AG08395 (cell line): ENCODE data around the gene TRMT61A.
"Not testable (repeated sequence)": the region's sequence is repeated elsewhere in the genome, so short reads cannot be mapped to it uniquely, and the experiment has no call there.

Source experiments
- DNase-seq: peaks from one replicate; pipeline ENCODE4 v3.0.0; 2012; ENCODE audit warnings: mixed read lengths, low spot score

TRMT61A gene

DNA sequence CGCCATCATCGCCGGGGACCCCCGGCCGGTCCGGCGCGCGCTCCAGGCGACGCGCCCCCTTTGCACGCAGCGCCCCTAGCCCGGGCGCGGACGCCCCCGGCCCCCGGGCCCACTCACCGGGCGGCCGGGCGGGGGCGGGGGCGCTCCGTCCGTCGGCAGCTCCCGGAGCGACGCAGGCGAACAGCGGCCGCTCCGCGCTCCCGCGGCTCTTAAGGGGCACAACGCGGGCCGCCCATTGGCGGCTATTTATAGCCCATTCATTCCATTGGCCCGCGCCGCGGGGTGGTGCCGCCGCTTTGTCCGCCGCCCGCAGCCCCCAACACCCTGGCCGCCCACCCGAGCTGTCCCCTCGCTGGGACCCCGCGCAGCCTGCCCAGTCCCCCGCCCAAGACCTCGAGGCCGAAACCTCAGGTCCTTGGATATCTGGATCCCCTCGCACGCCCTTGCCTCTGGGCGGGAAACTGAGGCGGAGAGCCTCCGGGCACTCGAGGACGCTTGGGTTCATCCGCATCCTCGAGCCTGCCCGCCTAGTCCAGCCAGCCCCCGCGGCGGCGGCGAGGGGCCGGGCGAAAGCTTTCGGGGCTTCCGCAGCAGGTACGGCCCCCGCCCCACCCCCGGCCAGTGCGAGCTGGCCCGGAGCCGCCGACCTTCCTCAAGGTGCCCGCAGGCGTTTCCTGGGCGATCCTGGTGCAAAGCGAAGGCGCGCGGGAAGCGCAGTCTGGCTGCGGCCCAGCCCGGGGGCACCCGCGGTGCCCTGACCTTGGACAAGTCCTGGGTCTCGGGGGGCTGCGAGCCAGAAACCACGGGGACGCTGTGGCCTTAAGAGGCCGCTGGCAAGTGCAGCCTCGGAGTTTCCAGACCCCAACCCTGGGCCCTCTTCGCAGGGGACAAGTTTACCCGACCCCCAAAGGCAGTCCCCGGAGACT is 6.1 kb upstream of the TRMT61A start, which contains the start of gene CKB:
Gene CKB (minus strand): TSS at position 182 of the 926 bp plus-strand sequence. CDS start 337 bp downstream, outside the sequence.
- peak; percentile 85 for DNase-seq

DNA sequence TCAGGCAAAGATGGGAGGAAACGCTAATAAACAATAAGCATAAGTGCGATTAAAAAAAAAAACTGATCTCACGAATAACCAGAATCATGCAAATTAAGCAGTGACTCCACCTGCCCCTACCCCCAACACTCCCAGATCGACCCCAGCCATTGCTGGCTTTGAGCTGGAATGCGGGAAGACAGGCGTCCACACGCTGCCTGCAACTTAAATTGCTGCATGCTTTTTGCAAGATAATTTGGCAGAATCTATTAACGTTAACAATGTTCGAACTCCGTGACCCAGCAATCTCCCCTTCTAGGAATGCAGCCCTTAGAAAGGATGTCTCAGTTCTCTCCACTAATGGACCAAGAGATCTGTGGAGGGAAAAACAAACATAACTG is 5.4 kb upstream of the TRMT61A start:
- no peak for DNase-seq

DNA sequence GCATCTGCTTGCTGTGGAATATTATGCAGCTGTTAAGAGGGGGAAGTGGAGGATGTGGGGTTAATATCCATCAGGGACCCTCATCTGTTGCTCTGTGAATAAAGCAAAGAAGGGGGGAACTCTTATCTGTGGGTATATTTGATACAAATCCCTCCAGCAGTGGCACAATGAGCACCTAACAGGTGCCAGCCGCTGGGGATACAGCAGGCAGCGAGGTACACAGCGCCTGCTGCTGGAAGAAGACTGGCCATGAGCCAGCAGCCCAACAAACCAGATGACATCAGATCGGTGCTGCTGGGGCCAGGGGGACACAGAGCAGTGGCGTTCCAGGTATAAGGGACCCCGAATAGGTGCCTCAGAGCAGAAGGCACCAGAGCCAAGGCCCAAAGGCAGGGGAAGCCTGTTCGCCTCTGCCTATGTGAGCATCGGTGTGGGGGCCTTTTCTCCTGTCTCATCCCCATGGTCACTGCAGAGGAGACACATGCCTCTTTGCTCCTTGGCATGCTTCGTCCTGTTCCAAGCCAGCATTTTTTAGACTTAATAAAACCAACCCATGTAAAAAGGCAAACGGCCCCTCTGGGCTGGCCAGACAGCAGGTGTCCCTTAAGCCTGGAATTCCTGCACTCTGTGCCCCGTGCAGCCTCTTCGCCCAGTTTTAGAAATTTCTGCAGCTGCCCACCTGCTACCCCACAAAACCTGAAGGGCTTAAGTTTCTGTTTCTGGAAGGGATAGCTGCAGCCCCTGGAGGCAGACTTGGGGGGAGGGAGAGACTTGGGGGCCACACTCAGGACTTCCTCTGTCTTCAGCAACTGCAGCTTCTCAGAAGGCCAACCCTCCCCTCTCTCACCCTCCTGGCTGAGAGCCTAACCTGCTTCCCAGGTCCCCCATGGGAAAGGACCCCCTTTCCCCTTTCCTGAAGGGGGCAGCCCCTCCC is 4.7 kb upstream of the TRMT61A start:
- no peak for DNase-seq

DNA sequence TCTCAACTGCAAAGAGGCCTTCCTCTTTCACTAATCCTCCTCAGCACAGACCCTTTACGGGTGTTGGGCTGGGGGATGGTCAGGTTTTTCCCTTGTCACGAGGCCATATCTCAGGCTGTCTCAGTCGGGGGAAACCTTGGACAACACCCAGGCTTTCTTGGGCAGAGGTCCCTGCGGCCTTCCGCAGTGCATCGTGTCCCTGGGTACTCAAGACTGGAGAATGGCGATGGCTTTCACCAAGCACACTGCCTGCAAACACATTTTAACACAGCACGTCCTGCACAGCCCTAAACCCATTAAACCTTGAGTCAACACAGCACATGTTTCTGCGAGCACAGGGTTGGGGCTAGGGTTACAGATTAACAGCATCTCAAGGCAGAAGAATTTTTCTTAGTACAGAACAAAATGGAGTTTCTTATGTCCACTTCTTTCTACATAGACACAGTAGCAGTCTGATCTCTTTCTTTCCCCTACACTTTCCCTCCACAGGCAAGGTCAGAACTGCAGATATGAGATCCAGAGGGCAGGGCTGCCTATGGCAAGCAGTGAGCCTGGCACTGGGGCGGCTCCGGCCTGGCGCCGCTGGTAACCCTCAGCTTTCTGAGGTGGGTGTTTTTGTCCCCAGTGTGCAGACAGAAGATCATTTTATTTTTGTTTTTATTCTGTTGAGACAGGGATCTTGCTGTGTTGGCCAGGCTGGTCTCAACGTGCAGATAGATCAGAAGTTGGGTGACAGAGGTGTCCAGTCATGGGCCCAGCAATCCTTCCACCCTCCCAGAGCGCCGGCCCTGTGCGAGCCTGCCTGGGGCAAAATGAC is 3.4 kb upstream of the TRMT61A start:
- DNase-seq = not testable (repeated sequence)

DNA sequence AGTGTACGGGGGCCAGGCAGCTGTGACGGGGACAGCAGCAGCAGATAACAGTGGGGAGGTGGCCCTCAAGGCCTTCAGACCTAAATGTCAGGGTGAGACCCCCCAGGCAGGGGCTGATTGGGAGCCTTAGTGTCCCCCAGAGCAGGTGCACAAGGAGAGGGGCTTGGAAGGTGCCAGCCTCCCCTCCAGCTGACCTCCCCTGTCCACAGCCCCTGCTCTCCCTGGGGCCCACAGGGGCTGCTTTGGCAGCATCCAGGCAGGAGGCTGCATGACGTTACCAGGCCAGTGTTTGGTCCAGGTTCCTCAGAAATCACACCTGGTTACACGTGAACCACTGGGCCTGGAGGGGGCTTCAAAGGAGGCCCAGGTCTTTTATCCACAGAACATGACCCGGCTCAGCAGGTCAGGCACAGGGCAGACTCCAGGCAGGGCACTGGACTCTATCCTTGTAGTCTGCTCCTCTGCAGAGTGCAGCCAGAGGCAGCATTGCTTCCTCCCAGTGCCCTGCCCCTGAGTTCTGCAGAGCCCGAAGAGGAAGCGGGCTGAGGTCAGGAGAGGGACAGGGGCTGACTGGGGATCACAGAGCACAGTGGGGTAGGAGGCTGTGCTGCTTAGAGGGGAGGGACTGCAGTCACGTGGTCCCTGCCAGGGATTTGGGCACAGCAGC is 2.6 kb upstream of the TRMT61A start:
- no peak for DNase-seq

DNA sequence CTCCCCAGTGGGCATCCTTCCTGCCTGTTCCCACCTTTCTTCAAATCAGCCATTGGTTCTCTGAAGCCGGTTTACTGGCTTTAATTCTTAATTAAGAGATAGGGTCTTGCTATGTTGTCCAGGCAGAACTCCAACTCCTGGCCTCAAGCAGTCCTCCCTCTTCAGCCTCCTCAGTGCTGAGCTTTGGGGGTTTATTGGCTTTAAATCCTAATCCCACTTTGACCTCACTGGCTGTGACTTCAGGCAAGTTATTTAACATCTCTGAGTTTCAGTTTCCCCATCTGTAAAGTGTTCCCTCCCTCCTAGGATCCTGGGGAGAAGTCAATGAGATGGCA is 2.1 kb upstream of the TRMT61A start:
- DNase-seq = no peak

DNA sequence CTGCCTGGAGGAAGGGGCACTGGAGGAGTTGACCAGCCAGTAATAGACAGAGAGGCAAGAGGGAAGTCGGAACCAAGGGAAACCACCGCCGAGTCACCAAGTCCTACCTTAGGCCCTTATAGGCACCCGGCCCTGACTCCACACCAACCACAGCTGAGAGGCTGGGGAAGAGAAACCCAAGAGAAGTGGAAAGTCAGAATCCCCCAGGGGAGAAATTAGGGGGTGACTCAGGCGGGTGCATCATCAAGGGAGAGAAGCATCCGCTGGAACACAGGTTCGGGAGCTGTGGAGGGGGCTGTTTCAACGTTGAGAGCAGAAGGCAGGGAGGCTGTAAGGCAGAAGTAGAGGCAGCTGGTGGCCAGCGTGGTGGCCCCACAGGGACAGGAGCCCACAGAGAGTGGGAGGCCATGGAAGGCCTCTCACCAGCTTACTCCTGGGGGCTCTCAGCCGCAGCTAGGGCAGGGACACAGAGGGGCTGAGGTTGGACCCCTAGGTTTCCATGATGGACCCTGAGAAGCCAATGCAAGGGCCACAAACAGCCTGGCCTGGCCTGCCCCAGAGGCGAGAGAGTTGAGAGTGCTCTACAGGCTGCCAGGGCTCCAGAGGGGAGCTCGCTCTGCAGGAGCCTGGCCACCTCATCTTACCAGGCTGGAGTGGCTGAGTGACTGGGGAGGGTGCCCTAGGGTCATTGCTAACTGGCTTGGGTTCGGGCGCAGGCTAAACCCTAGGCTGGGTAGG is 1.4 kb upstream of the TRMT61A start:
- peak; percentile 62 for DNase-seq

DNA sequence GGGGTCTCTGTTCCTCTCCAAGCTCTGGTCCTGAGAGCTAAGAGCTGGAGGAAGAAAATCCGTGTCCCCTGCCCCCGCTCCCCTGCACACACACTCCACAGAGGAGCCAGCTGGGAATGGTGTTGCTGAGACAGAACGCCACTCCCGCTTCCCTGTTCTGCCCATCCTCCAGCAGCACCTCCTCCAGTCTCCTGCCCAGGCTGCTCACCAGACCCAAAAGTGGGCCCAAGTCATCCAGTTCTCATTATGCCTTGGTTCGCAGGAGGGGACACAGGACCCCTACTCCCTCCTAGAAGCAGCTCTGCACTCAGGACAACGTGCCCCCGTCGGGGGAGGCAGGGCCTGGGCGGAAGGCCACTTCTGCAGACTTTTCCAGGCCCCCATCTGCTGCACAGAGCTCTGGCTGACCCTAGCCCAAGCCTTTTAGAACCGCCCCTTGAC is 830 bp upstream of the TRMT61A start:
- no peak for DNase-seq

DNA sequence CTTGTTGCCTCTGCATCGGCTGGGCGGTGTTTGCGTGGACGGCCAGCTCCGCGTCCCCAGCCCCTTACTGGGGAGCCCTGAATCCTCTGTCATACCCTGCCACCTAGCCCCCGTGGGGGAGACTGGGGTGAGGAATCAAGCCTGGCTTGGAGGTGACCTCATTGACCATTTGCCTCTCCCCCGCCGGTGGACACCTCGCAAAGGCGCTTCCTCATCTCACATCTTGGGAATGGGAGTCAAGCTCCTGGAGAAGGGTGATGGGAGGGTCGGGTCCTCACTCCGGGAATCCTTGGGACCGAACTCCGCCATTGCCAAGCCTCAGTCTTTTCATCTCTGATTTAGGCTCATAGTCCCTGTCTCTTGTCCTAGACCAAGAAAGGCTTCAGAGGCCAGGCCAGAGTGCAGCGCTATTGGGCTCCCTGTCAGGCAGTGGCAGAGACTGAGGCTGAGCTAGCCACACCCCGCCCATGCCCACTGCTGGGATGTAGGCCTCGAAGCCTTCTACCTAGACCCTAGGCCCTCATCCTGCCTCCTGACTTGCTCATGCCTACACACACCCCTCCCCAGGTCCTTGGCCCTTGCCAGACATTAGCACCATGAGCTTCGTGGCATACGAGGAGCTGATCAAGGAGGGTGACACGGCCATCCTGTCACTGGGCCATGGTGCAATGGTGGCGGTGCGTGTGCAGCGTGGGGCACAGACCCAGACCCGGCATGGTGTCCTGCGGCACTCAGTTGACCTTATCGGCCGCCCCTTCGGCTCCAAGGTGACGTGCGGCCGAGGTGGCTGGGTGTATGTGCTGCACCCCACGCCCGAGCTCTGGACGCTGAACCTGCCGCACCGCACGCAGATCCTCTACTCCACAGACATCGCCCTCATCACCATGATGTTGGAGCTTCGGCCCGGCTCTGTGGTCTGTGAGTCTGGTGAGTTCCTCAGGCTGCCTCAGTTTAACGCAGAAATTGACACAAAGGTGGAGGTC is 678 bp downstream of the TRMT61A start:
- DNase-seq = no peak

- no peak for DNase-seq
Measured at GRCh38 chr14:103530390-103530789, 1.4 kb downstream of the TRMT61A start.

DNA sequence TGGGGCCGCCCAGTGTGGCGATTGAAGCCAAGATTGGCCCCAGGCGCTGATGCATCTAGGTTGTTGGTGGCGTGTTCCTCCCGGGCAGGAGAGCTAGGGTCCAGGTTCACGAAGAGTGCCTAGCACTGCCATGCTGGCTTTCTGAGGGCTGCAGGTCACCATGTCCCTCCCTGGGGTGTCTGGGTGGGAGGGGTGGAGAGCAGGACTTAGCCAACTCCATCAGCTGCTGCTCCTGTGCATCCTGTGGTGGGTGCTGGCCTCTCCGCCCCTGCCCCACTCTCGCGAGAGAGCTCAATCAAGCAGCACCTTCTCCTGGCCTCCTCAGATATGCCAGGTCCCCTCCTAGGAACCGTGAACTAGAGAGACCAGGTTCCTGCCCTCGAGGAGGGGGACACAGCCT is 1.8 kb downstream of the TRMT61A start:
- DNase-seq = no peak

- no peak for DNase-seq
Measured at GRCh38 chr14:103531421-103532215, 2.6 kb downstream of the TRMT61A start.

DNA sequence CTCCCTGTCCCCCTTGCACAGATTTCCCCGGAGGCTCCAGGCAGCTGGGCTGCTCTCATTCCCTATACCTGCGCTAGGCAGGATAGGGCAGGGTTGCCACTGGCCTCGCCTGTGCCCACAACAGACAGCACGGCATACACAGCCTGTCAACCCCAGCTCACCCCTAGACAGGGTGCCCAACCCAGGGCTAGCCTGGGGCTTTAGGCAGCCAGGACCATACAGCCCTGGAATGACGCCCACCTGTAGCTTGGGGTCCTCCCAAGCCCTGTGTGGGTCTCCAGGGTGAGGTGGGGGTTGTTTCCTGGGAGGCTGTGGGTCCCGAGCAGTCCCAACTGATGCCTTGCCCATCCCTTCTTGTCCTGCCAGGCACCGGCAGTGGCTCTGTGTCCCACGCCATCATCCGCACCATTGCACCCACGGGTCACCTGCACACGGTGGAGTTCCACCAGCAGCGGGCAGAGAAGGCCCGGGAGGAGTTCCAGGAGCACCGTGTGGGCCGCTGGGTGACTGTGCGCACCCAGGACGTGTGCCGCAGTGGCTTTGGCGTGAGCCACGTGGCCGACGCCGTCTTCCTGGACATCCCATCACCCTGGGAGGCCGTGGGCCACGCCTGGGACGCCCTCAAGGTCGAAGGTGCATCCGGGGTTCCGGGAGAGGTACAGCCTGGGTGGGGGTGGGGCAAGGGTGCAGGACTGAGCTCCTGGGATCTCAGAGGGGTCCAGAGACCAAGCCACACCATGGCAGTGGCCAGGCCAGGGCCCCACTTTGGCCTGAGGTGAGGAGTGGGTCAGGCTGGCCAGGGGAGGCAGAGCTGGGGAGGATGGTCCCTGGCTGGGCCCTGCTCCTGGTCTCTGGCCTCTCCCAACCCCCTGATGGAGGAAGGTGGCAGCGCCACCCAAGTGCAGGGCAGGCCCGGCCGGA is 3.5 kb downstream of the TRMT61A start:
- no peak for DNase-seq

GRCh38 chr14:103533137-103533998 is 4.4 kb downstream of the TRMT61A start:
- DNase-seq = no peak

- no peak for DNase-seq
Measured at GRCh38 chr14:103533999-103534575, 5.1 kb downstream of the TRMT61A start.

- DNase-seq = no peak
Measured at GRCh38 chr14:103534576-103535061, 5.6 kb downstream of the TRMT61A start.
